Endothelial cell of umbilical vein (primary cell): Measurements from ENCODE around the gene IGFBP1. TPM values are rescaled to one million over a fixed set of nuclear protein-coding genes. Genes with fewer than 3 reads are reported as not detected.

Experiments
- BruUV-seq: library from RNA; stranded (reverse); fragments of 400-500 nt; replicated peaks from 2 replicates; lab custom pipeline; 2021; lab: Mats Ljungman, UMichigan
- CTCF ChIA-PET: fragments of 300-600, 350-600 bp; sonication (Branson Sonifier 250); formaldehyde crosslinking; loops from one replicate; lab custom pipeline; 2021; ENCODE audit warnings: antibody characterized with exemption, inconsistent platforms; lab: Charles Lee
- POLR2A ChIA-PET: fragments of 300-600, 350-600 bp; sonication (Branson Sonifier 250); formaldehyde crosslinking; loops from one replicate; lab custom pipeline; 2021; ENCODE audit warnings: antibody characterized with exemption, inconsistent platforms; lab: Charles Lee
- DNase-seq: peaks from one replicate; pipeline ENCODE4 v3.0.0-alpha.2; 2011; ENCODE audit warnings: low read depth, low spot score
- FAIRE-seq: peaks from 2 replicates; lab custom pipeline; 2011; peaks lifted over from hg19 to GRCh38; lab: Jason Lieb, UNC
- H2AFZ ChIP-seq: 2 replicates; pipeline ENCODE4 v1.6.0; 2012; ENCODE audit warnings: low read depth, low read length, control low read depth, inconsistent platforms
- H3K27ac ChIP-seq: 2 replicates; pipeline ENCODE4 v1.5.1; 2011; ENCODE audit warnings: low read depth, mild to moderate bottlenecking, control low read depth, low read length, moderate library complexity; ENCODE audit not compliant: insufficient read depth
- H3K27me3 ChIP-seq, 2 experiments: 2 replicates each; pipeline versions ENCODE4 v1.6.0 to v1.6.1; 2011; ENCODE audit warnings: low read length in 2 of 2, mixed read lengths in 1 of 2; ENCODE audit not compliant: control insufficient read depth in 2 of 2, insufficient read depth in 2 of 2
- H3K36me3 ChIP-seq, 2 experiments: 2 replicates in 1 of 2; 3 replicates in 1 of 2; pipeline ENCODE4 v1.5.1; 2011; ENCODE audit warnings: low read length in 2 of 2, mild to moderate bottlenecking in 1 of 2, moderate library complexity in 1 of 2; ENCODE audit not compliant: control insufficient read depth in 2 of 2, insufficient read depth in 2 of 2; ENCODE audit errors: extremely low read depth in 1 of 2
- H3K4me1 ChIP-seq: 3 replicates; pipeline ENCODE4 v1.5.1; 2011; ENCODE audit warnings: mild to moderate bottlenecking, low read length; ENCODE audit not compliant: control insufficient read depth, insufficient read depth; ENCODE audit errors: extremely low read depth
- H3K4me2 ChIP-seq: 2 replicates; pipeline ENCODE4 v1.6.1; 2011; ENCODE audit warnings: low read length, control low read depth, mixed read lengths; ENCODE audit not compliant: insufficient read depth
- H3K4me3 ChIP-seq, 3 experiments: fragments of 200-600 bp in 1 of 3; sonication (generic), shearing (Covaris generic) in 1 of 3; replicated peaks in 1 of 3; 2 replicates each; pipeline ENCODE4 v1.5.1; 2011 to 2016; ENCODE audit warnings: control low read depth in 3 of 3, low read length in 3 of 3, mild to moderate bottlenecking in 2 of 3, inconsistent platforms in 1 of 3, low read depth in 1 of 3, moderate library complexity in 1 of 3; ENCODE audit not compliant: insufficient read depth in 1 of 3
- H3K79me2 ChIP-seq: 2 replicates; pipeline ENCODE4 v1.6.0; 2012; ENCODE audit warnings: low read length, inconsistent platforms; ENCODE audit not compliant: control insufficient read depth, insufficient read depth
- H3K9ac ChIP-seq: replicated peaks from 2 replicates; pipeline ENCODE3; 2011; ENCODE audit warnings: low read length, control low read depth; ENCODE audit not compliant: insufficient read depth; ENCODE audit errors: extremely low read depth
- H3K9me1 ChIP-seq: replicated peaks from 3 replicates; pipeline ENCODE4 v1.6.0; 2011; ENCODE audit warnings: mild to moderate bottlenecking, low read length; ENCODE audit not compliant: control insufficient read depth, insufficient read depth; ENCODE audit errors: extremely low read depth
- H3K9me3 ChIP-seq: replicated peaks from 2 replicates; pipeline ENCODE4 v1.5.1; 2012; ENCODE audit warnings: low read length, inconsistent platforms; ENCODE audit not compliant: control insufficient read depth, insufficient read depth
- H4K20me1 ChIP-seq: replicated peaks from 2 replicates; pipeline ENCODE3; 2011; ENCODE audit warnings: mild to moderate bottlenecking, low read length; ENCODE audit not compliant: control insufficient read depth, insufficient read depth; ENCODE audit errors: extremely low read depth
- EZH2 ChIP-seq: IDR thresholded peaks from 2 replicates; pipeline ENCODE4 v1.6.1; 2012; ENCODE audit warnings: borderline replicate concordance, low read depth, mild to moderate bottlenecking, moderate library complexity, low read length, inconsistent platforms; ENCODE audit not compliant: severe bottlenecking
- FOS ChIP-seq: IDR thresholded peaks from 2 replicates; pipeline ENCODE4 v1.6.1; 2011; ENCODE audit warnings: mild to moderate bottlenecking, low read length, moderate library complexity, borderline replicate concordance; ENCODE audit not compliant: insufficient read depth
- GATA2 ChIP-seq: IDR thresholded peaks from 2 replicates; pipeline ENCODE4 v1.7.0; 2011; ENCODE audit warnings: low read depth, mild to moderate bottlenecking, moderate library complexity, mixed read lengths, low read length; ENCODE audit not compliant: insufficient read length, insufficient read depth
- JUN ChIP-seq: IDR thresholded peaks from 2 replicates; pipeline ENCODE4 v1.6.1; 2011; ENCODE audit warnings: borderline replicate concordance, low read depth; ENCODE audit not compliant: insufficient read length, insufficient read depth
- MYC ChIP-seq: IDR thresholded peaks from one replicate; pipeline ENCODE4 v1.6.1; 2011; ENCODE audit warnings: mild to moderate bottlenecking, low read depth, low read length
- POLR2A ChIP-seq: IDR thresholded peaks from 2 replicates; pipeline ENCODE4 v1.6.1; 2012; ENCODE audit warnings: low read depth, mild to moderate bottlenecking, control low read depth, low read length
- POLR2AphosphoS5 ChIP-seq: IDR thresholded peaks from 2 replicates; pipeline ENCODE4 v1.6.1; 2012; ENCODE audit warnings: low read depth, mild to moderate bottlenecking, control low read depth, low read length, moderate library complexity; ENCODE audit not compliant: insufficient read depth
- dilution Hi-C: fragments of 300-500 bp; cut with MboI; formaldehyde crosslinking; loops from one replicate; pipeline ENCODE4 v1.15.0; 2019; ENCODE audit warnings: low sequenced_read_pairs; ENCODE audit not compliant: extremely low pct_ligation_motif_present
- intact Hi-C: fragments of 100-400 bp; cut with micrococcal nuclease; formaldehyde crosslinking; loops from one replicate; pipeline ENCODE4 v1.10.0; 2022
- polyA plus RNA-seq, 4 experiments: library from polyadenylated mRNA; depleted of rRNA in 3 of 4; stranded (reverse) in 3 of 4; unstranded in 1 of 4; fragments of >200 nt; gene quantifications; 2 replicates each; pipeline versions ENCODE4 v1.2.1 to v1.2.3, GENCODE V29; 2011 to 2012; ENCODE audit warnings: missing spikeins in 1 of 4
- total RNA-seq: library from RNA; stranded (reverse); gene quantifications from 2 replicates; pipeline ENCODE4 v1.2.3, GENCODE V29; 2021
- TF ChIP-seq, protein P1 (sequence below), 2 donors: IDR thresholded peaks; 1 replicate in 1 of 2; 2 replicates in 1 of 2; pipeline ENCODE4 v1.5.1; 2011; ENCODE audit warnings: low read length in 2 of 2, mild to moderate bottlenecking in 2 of 2, moderate library complexity in 2 of 2, control low read depth in 1 of 2, inconsistent platforms in 1 of 2, low read depth in 1 of 2; ENCODE audit not compliant: insufficient read depth in 1 of 2; ENCODE audit errors: extremely low read depth in 1 of 2
- TF ChIP-seq, protein P2 (sequence below): IDR thresholded peaks from 2 replicates; pipeline ENCODE4 v1.6.1; 2011; ENCODE audit not compliant: insufficient read depth, insufficient read length

Gene IGFBP1
- total and polyA plus RNA-seq, 2 donors (not counting 3 experiments of a cell fraction or from before 2014, with no cell fraction given): 0.57 to 4.0 TPM

DNA sequence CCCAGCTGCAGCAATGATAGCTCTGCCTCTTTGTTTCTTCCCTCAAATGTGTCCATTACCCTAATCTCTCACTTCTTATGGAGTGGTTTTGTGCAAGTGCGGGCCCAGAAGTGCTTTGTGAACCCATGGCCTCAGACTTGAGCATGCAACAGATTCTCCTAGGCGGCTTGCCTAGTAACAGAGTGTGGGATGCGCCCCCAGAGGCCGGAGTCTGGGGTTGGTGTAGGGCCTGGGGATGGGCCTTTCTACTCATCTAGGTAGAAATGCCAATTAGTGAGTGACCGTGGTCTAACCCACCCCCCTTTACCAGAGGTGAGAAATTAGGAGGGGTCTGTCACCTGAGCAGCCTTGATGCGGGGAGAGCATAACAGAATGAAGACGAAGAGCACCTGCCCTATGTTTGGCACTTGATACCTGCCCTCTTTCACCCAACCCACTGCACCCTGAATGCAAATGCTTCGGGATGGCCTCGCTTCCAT is 7.0 kb upstream of the IGFBP1 start:
- H3K9me1 ChIP-seq: no peaks in the 10 kb centered on the region
- dilution Hi-C loops: no loop called here
- peaks cover 8% of the 10 kb centered on the region for H3K4me1 ChIP-seq
- no peaks in the 10 kb centered on the region for H3K36me3 ChIP-seq
- no peak overlapping the region for H2AFZ ChIP-seq
- H3K27me3 ChIP-seq: no peaks in the 10 kb centered on the region
- CTCF ChIA-PET: interaction anchor here (0.6 to 1.3 kb wide), 2 partner anchors 10 kb away, joined by 3 to 5 read pairs; no protein-coding TSS in a partner anchor
- no TSS peak for BruUV-seq
- H4K20me1 ChIP-seq: no peaks in the 10 kb centered on the region
- H3K4me2 ChIP-seq: no peak overlapping the region
- FAIRE-seq: no peak
- intact Hi-C loops: no loop called here
- H3K9me3 ChIP-seq: no peaks in the 10 kb centered on the region
- no peak for TF ChIP-seq EZH2
- no peak for TF ChIP-seq JUN
- no peak for TF ChIP-seq MYC
- TF ChIP-seq POLR2A: no peak
- TF ChIP-seq, protein P1, sequence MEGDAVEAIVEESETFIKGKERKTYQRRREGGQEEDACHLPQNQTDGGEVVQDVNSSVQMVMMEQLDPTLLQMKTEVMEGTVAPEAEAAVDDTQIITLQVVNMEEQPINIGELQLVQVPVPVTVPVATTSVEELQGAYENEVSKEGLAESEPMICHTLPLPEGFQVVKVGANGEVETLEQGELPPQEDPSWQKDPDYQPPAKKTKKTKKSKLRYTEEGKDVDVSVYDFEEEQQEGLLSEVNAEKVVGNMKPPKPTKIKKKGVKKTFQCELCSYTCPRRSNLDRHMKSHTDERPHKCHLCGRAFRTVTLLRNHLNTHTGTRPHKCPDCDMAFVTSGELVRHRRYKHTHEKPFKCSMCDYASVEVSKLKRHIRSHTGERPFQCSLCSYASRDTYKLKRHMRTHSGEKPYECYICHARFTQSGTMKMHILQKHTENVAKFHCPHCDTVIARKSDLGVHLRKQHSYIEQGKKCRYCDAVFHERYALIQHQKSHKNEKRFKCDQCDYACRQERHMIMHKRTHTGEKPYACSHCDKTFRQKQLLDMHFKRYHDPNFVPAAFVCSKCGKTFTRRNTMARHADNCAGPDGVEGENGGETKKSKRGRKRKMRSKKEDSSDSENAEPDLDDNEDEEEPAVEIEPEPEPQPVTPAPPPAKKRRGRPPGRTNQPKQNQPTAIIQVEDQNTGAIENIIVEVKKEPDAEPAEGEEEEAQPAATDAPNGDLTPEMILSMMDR (IDR thresholded peaks at IDR 0.05; ENCODE audit: extremely low read depth in 1 of 2, insufficient read depth in 1 of 2, low read depth in 1 of 2, low read length in 2 of 2): no peak
- no peak for TF ChIP-seq GATA2
- TF ChIP-seq FOS: no peak
- TF ChIP-seq, protein P2, sequence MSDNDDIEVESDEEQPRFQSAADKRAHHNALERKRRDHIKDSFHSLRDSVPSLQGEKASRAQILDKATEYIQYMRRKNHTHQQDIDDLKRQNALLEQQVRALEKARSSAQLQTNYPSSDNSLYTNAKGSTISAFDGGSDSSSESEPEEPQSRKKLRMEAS: no peak
- no peak for TF ChIP-seq POLR2AphosphoS5
- no peaks in the 10 kb centered on the region for H3K79me2 ChIP-seq
- no peak overlapping the region for H3K27ac ChIP-seq
- H3K4me3 ChIP-seq: no peak overlapping the region
- DNase-seq: no peak
- H3K9ac ChIP-seq: no peak overlapping the region
- POLR2A ChIA-PET: no interaction called here
